ENCODE data around the gene RABGAP1L.
A peak's percentile ranks its signal among the peaks of the same experiment; 100 is the strongest.

The RABGAP1L gene

GRCh38 chr1:174428033-174428432 lies 268.7 kb downstream of the RABGAP1L start:
- peak; percentile 6 for FAIRE-seq
- no peak for DNase-seq (ENCODE audit: insufficient read length, low spot score)
- no peak for TF ChIP-seq CTCF (IDR thresholded peaks at IDR 0.05; ENCODE audit: insufficient read depth, missing control alignments)

GRCh38 chr1:174428739-174429138 lies 269.4 kb downstream of the RABGAP1L start:
- no peak for TF ChIP-seq CTCF (IDR thresholded peaks at IDR 0.05; ENCODE audit: insufficient read depth, missing control alignments)
- FAIRE-seq: no peak

GRCh38 chr1:174433451-174433850 lies 274.1 kb downstream of the RABGAP1L start:
- no peak for TF ChIP-seq CTCF (IDR thresholded peaks at IDR 0.05; ENCODE audit: insufficient read depth, missing control alignments)
- no peak for DNase-seq (ENCODE audit: insufficient read length, low spot score)
- FAIRE-seq: no peak

More at GRCh38 chr1:174428739-174429138, 269.4 kb downstream of the RABGAP1L start:
- no peak for DNase-seq (ENCODE audit: insufficient read length, low spot score)

- DNase-seq (ENCODE audit: insufficient read length, low spot score) (no peak), FAIRE-seq (no peak)
- TF ChIP-seq CTCF (IDR thresholded peaks at IDR 0.05; ENCODE audit: insufficient read depth, missing control alignments): no peak
Measured at GRCh38 chr1:174445351-174445750, 286.0 kb downstream of the RABGAP1L start.

- FAIRE-seq (no peak), DNase-seq (ENCODE audit: insufficient read length, low spot score) (no peak)
- no peak for TF ChIP-seq CTCF (IDR thresholded peaks at IDR 0.05; ENCODE audit: insufficient read depth, missing control alignments)
Measured at GRCh38 chr1:174445817-174446216, 286.5 kb downstream of the RABGAP1L start.

- DNase-seq (ENCODE audit: insufficient read length, low spot score): no peak
- no peak for TF ChIP-seq CTCF (IDR thresholded peaks at IDR 0.05; ENCODE audit: insufficient read depth, missing control alignments)
- FAIRE-seq: no peak
Measured at GRCh38 chr1:174447866-174448530, 288.7 kb downstream of the RABGAP1L start, which contains the start of gene GPR52. Gene GPR52 (plus strand): TSS chr1:174447964. CDS start chr1:174448112, 148 bp downstream.

GRCh38 chr1:174448531-174448883 lies 289.2 kb downstream of the RABGAP1L start:
- TF ChIP-seq CTCF (IDR thresholded peaks at IDR 0.05; ENCODE audit: insufficient read depth, missing control alignments): no peak
- DNase-seq (ENCODE audit: insufficient read length, low spot score) (no peak), FAIRE-seq (peak; percentile 11)
